Fibroblast of the aortic adventitia (primary cell): ENCODE measurements around the gene OR7G2. TPM values are rescaled to one million over a fixed set of nuclear protein-coding genes. Genes with fewer than 3 reads are reported as not detected.
A peak's percentile ranks its signal among the peaks of the same experiment; 100 is the strongest.
"Not testable (repeated sequence)": the region's sequence is repeated elsewhere in the genome, so short reads cannot be mapped to it uniquely, and the experiment has no call there.

Experiments
- DNase-seq: peaks from one replicate; pipeline ENCODE4 v3.0.0-alpha.2; 2010; ENCODE audit warnings: low read depth
- H3K4me3 ChIP-seq: 2 replicates; pipeline ENCODE4 v1.5.1; 2011; ENCODE audit warnings: low read depth, mild to moderate bottlenecking, control low read depth, low read length, moderate library complexity
- total RNA-seq: library from RNA; depleted of rRNA; stranded (reverse); fragments of >200 nt; gene quantifications from 2 replicates; pipeline ENCODE4 v1.2.3, GENCODE V29; 2012; ENCODE audit warnings: low replicate concordance
- TF ChIP-seq, protein P1 (sequence below): IDR thresholded peaks from 2 replicates; pipeline ENCODE4 v1.5.1; 2011; ENCODE audit warnings: mild to moderate bottlenecking, low read length, control low read depth, inconsistent platforms; ENCODE audit not compliant: insufficient read depth

Gene OR7G2
- total RNA-seq, 1 donor = not detected

- no peak overlapping the region for H3K4me3 ChIP-seq
- DNase-seq = no peak
- TF ChIP-seq, protein P1, sequence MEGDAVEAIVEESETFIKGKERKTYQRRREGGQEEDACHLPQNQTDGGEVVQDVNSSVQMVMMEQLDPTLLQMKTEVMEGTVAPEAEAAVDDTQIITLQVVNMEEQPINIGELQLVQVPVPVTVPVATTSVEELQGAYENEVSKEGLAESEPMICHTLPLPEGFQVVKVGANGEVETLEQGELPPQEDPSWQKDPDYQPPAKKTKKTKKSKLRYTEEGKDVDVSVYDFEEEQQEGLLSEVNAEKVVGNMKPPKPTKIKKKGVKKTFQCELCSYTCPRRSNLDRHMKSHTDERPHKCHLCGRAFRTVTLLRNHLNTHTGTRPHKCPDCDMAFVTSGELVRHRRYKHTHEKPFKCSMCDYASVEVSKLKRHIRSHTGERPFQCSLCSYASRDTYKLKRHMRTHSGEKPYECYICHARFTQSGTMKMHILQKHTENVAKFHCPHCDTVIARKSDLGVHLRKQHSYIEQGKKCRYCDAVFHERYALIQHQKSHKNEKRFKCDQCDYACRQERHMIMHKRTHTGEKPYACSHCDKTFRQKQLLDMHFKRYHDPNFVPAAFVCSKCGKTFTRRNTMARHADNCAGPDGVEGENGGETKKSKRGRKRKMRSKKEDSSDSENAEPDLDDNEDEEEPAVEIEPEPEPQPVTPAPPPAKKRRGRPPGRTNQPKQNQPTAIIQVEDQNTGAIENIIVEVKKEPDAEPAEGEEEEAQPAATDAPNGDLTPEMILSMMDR = no peak
Measured at GRCh38 chr19:9078651-9079050, 28.6 kb downstream of the OR7G2 start.

DNA sequence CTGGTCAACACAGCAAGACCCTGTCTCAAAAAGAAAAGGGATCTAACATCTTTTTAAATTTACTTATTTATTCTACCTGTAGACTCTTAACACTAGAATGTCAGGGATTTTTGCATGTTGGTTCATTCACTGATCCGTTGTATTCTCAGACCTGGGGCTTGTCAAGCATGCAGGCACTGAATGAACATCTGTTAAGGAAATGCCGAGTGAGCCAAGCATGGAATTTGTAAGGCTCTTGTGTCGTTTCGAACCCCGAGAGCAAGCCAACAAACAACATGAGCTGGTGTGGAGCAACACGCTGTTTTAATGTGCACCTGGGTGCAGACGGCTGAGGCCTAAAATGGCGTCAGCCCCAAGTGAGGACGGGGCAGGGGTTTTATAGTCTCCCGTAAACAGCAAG is 30.4 kb downstream of the OR7G2 start:
- no peak overlapping the region for H3K4me3 ChIP-seq
- TF ChIP-seq, protein P1 = no peak
- DNase-seq = no peak

DNA sequence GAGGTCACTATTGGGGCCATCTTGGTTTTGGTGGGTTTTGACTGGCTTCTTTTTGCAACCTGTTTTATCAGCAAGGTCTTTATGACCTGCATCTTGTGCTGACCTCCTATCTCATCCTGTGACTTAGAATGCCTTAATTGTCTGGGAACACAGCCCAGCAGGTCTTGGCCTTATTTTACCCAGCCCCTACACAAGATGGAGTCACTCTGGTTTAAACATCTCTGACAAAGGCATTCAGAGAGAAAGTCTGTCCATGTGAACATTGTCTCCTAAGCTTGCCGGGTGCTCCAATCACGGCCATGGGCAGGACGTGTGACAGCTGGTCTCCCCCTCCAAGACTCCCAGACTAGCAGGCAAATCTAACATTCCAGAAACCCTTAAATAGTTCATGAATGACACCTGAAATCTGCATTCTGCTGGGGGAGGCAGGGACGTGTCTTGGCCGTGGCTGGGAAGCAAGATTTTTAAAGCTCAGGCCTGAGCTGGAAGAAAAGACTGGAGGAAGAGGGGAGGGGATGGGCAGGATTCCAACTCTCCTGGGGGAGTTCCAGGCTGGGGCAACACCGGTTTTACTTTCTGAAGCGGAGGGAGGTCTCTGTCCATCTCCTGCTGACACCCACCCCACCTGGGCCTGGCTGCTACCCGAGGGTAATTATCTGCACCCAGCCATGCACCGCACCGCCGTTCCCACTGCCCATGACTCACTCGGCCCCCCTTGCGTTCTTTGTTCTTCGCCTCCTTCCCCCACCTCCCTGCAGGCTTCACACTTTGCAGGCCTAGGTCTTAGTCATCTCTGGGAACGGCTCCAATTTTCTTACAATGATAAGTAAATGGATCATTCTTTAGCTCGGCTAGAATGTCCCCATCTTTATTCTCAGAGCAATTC is 32.0 kb downstream of the OR7G2 start:
- TF ChIP-seq, protein P1 = no peak
- H3K4me3 ChIP-seq = no peak overlapping the region
- peak; percentile 85 for DNase-seq

GRCh38 chr19:9073806-9074205 is 33.5 kb downstream of the OR7G2 start:
- no peak overlapping the region for H3K4me3 ChIP-seq
- TF ChIP-seq, protein P1 = no peak
- DNase-seq = no peak

- not testable (repeated sequence) for DNase-seq, H3K4me3 ChIP-seq
Measured at GRCh38 chr19:9071720-9072119, 35.6 kb downstream of the OR7G2 start.

DNA sequence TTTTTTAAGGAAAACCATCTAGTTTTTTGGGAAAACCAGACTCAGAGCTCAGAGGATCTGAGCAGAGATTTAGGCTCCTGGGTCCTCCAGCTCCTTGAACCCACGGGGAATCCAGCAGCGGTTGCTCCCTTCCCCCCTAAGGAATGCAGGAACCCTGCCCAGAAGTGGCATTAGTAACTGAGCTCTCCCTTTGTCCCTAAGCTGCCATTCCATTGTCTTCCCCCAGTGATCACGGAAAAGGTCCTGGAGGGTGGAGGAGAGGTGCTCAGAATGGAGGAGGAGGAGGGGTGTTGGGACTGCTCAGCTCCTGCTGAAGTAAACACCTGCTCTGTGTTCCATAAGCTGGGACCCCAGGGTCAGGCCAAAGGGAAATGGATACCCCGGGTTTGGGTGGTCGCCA is 37.2 kb downstream of the OR7G2 start:
- TF ChIP-seq, protein P1 = no peak
- DNase-seq = no peak
- H3K4me3 ChIP-seq = no peak overlapping the region

- TF ChIP-seq, protein P1 = no peak
- H3K4me3 ChIP-seq = no peak overlapping the region
- DNase-seq = no peak
Measured at GRCh38 chr19:9065457-9066014, 41.7 kb downstream of the OR7G2 start.
